GM18907 (cell line): ENCODE measurements around the gene BCAS3.
"Not testable (repeated sequence)": the region's sequence is repeated elsewhere in the genome, so short reads cannot be mapped to it uniquely, and the experiment has no call there.

ENCODE experiments used
- ATAC-seq: cut with Tn5 transposase; IDR thresholded peaks from one replicate; pipeline ENCODE4 v1.9.1; 2021; ENCODE audit warnings: mild to moderate bottlenecking, moderate library complexity; ENCODE audit not compliant: unreplicated experiment

BCAS3 gene

GRCh38 chr17:60863892-60864707 is 186.4 kb downstream of the BCAS3 start:
- no peak for ATAC-seq

GRCh38 chr17:60864708-60865005 is 187.0 kb downstream of the BCAS3 start:
- no peak for ATAC-seq

DNA sequence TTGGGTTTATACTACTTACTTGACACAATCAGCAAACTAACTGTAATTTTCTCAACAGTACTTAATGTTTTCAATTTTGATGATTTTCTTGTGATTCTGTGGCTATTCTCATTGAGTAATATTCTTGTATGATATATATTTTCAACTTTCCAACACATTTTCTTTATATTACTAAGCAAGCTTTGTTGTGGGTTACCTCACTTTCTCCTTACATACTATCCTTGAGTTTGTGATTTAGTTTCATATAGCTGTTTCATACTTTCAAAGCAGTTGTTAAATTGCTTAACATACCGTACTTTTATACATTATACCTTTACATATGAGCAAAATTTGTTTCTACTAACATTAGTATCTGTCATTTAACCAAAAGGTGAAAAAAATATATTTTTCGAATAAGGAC is 197.1 kb downstream of the BCAS3 start:
- no peak for ATAC-seq

- ATAC-seq, result not testable (repeated sequence)
Observed at GRCh38 chr17:60886731-60887613, 209.3 kb downstream of the BCAS3 start.

- ATAC-seq, result no peak
Observed at GRCh38 chr17:60887614-60888028, 210.0 kb downstream of the BCAS3 start.

GRCh38 chr17:60888812-60889709 is 211.4 kb downstream of the BCAS3 start:
- ATAC-seq, result no peak

DNA sequence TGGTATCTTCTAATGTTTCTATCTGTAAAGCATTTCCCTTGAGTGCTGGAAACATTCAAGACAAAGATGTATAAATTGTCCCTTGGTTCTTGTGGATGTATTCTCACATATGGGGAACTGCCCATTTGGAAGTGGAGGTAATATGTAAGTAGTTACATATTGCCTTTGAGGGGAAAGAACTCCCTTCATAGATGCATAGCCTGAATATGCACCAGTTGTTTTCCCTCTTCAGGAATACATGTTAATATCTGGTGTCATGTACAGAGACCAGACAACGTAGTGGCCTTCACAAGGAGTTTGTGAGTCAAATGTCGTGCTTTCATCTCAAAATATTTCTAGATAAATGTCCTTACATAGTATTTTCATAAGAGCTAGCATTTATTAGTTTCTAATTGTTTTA is 213.5 kb downstream of the BCAS3 start:
- ATAC-seq, result no peak

DNA sequence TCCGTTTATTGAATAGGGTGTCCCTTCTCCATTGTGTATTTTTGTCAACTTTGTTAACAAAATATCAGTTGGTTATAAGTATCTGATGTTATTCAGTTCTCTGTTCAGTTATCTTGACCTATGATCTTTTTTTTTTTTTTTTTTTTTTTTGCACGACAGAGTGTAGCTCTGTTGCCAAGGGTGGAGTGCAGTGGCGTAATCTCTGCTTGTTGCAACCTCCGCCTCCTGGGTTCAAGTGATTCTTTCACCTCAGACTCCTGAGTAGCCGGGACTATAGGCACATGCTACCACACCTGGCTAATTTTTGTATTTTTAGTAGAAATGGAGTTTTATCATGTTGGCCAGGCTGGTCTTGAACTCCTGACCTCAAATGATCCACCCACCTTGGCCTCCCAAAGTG is 215.8 kb downstream of the BCAS3 start:
- ATAC-seq, result no peak

- ATAC-seq, result no peak
Observed at GRCh38 chr17:60896996-60897395, 219.3 kb downstream of the BCAS3 start.

- ATAC-seq, result no peak
Observed at GRCh38 chr17:60899115-60899514, 221.5 kb downstream of the BCAS3 start.

DNA sequence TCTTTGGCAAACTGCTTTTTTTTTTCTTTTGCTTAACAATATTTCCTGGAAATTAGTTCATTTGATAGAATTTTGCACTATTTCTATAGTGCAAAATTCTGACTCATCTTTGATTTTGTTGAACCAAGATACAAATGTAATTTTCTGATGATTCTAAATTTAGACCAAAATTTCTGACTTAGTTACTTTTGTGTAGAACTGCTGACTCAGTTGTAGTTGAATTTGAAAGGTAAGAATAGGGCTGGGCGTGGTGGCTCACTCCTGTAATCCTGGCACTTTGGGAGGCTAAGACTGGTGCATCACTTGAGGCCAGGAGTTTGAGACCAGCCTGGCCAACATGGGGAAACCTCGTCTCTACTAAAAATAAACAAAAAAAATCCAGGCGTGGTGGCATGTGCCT is 223.0 kb downstream of the BCAS3 start:
- ATAC-seq, result no peak

DNA sequence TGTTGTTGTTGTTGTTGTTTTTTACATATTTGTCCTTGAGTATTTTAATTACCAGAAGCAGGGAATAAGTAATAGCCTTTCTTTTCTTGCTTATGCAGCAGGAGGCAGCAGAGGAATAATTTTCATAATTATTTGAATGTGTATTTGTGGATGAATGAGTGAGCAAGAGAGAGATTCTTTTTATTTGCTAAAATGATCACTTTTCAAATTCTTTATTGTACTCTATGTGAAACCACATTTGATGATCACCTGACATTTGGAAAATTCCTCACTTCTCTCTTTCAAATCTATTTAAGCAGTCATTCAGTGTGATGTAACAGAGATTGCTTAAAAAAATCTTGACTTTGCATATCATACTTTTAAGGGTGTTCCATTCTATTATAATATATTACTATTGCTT is 223.6 kb downstream of the BCAS3 start:
- no peak for ATAC-seq

DNA sequence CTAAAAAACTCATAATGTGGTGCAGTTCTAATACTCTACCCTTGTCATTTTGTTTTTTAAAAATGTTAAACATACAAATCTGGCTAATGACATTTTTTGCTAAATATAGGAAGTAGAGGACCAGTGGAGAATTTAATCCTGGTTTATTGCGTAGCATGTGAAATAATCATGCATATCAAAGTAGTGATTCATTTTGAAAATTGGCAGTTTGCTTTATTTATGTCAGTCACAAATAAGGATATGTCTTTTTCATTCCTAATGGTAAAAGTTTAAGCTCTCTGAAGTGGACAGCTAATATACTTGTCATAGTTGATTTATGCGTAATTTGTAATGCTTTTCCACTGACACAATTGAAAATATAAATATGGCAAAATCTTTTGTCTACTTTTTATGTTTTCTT is 224.2 kb downstream of the BCAS3 start:
- no peak for ATAC-seq

GRCh38 chr17:60902399-60902798 is 224.7 kb downstream of the BCAS3 start:
- no peak for ATAC-seq

DNA sequence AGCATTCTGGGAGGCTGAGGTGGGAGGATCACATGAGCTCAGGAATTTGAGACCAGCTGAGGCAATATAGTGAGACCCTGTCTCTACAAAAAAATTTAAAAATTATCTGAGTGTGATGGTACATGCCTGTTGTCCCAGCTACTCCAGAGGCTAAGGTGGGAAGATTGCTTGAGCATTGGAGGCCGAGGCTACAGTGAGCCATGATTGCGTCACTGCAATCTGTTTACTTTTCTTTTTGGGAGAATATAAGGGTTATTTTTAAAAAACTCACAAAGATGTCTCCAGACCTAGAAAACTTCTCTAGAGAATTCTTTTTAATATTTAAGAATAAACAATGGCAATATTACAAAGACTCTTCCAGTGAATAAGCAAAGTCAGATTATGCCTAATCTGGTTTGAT is 226.9 kb downstream of the BCAS3 start:
- no peak for ATAC-seq

DNA sequence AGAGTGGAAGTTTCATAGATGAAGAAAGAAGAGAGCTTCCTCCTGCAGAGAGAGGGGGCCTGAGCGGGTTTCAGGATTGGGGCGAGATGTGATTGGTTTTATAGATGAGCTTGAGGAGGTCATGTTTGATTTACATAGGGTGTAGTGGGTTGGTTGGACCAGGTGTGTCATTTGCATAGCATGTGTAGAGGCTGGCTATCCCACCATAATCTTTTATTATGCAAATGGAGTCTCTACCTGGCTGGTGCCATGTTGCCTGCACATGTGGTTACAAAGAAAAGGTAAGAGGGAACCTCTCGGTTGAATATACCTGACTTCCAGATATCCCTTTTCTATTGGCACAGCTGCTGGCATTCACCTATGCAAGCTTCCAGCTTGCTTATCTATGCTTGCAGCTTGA is 228.1 kb downstream of the BCAS3 start:
- ATAC-seq, result no peak

DNA sequence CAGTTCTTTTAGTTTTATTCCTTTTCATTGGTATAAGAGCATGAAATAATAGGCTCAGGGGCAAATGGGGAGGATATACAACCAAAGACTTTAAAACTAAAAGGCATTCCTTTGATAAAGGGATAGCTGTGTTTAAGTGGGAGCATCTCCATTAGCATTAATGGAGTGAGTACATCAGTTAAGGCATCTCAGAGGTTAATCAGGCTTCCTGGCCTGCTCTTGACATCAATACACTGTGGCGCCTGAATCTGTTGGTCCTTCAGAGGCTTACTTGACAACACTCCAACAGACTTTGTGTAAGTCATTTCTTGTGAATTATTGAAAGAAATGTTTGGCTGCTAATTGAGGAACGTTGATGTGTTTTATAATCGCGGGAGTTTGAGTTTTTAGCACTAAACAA is 230.7 kb downstream of the BCAS3 start:
- no peak for ATAC-seq

GRCh38 chr17:60909405-60909804 is 231.8 kb downstream of the BCAS3 start:
- no peak for ATAC-seq

- no peak for ATAC-seq
Observed at GRCh38 chr17:60910415-60910814, 232.8 kb downstream of the BCAS3 start.

DNA sequence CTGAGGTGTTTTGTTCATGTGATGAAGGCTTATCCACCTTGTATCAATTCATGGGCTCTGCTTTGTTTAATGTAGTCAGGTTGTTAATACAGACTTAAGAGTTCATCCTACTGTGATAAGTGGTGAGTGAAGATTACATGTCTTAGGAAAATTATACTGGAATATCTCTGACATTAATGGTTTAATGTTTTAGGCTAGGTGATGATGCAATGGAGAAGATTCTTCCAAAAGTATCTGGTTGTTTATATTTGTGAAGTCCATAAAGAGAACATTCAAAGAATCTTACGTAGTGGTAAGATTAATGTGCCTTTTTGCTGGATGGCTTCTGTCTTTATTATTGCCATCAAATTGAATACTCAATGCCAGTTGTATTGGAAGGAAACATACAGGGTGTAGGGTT is 236.4 kb downstream of the BCAS3 start:
- ATAC-seq, result no peak

DNA sequence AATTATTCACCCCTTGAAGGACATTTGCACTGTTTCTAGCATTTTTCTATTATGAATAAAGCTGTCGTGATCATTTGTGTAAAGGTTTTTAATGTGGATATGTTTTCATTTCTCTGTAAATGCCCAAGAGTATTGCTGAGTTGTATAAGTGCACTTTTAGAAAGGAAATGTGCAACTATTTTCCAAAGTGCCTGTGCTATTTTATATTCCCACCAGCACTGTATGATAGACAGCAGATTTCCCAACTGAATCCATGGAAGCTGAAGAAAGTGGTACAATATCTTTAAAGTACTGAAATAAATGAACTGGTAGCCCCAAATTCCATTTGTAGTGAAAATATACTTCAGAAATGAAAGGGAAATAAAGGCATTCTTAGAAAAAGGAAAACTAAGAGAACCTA is 238.4 kb downstream of the BCAS3 start:
- ATAC-seq, result no peak
